A673 (cell line): Measurements from ENCODE around the gene PRR7. TPM values are rescaled to one million over a fixed set of nuclear protein-coding genes. Genes with fewer than 3 reads are reported as not detected.

Source experiments
- BruUV-seq: library from RNA; stranded (reverse); fragments of 400-500 nt; replicated peaks from 2 replicates; lab custom pipeline; 2021; lab: Mats Ljungman, UMichigan
- CTCF ChIA-PET: fragments of 300-600 bp; sonication (Branson Sonifier 250); formaldehyde crosslinking; loops from one replicate; lab custom pipeline; 2022; ENCODE audit warnings: antibody characterized with exemption; lab: Charles Lee
- POLR2A ChIA-PET: fragments of 300-600 bp; sonication (Branson Sonifier 250); formaldehyde crosslinking; loops from one replicate; lab custom pipeline; 2022; ENCODE audit warnings: antibody characterized with exemption; ENCODE audit not compliant: low non-redundant PET; lab: Charles Lee
- DNase-seq: peaks from one replicate; pipeline ENCODE4 v3.0.0-alpha.2; 2015; ENCODE audit warnings: low spot score
- H3K27ac ChIP-seq: fragments of 200-600 bp; sonication (generic); 2 replicates; pipeline ENCODE4 v1.5.1; 2016; ENCODE audit warnings: mixed run types, low read depth, mild to moderate bottlenecking, mixed read lengths, antibody characterized with exemption, low read length; ENCODE audit not compliant: poor library complexity, severe bottlenecking
- H3K27me3 ChIP-seq: fragments of 200-600 bp; sonication (generic); replicated peaks from 2 replicates; pipeline ENCODE4 v1.6.1; 2017; ENCODE audit warnings: mixed run types, low read depth, mild to moderate bottlenecking, mixed read lengths, antibody characterized with exemption, low read length; ENCODE audit not compliant: insufficient read depth, poor library complexity
- H3K36me3 ChIP-seq: fragments of 200-600 bp; sonication (generic); 2 replicates; pipeline ENCODE4 v1.6.1; 2016; ENCODE audit warnings: mixed run types, mild to moderate bottlenecking, mixed read lengths, antibody characterized with exemption, low read length; ENCODE audit not compliant: insufficient read depth, poor library complexity, severe bottlenecking
- H3K4me1 ChIP-seq: fragments of 200-600 bp; sonication (generic); 2 replicates; pipeline ENCODE4 v1.6.1; 2017; ENCODE audit warnings: mixed run types, mild to moderate bottlenecking, mixed read lengths, antibody characterized with exemption, low read length; ENCODE audit not compliant: insufficient read depth, poor library complexity, severe bottlenecking
- H3K4me3 ChIP-seq: fragments of 200-600 bp; sonication (generic); 2 replicates; pipeline ENCODE4 v1.5.1; 2016; ENCODE audit warnings: low read depth, mixed run types, mild to moderate bottlenecking, mixed read lengths, low read length; ENCODE audit not compliant: poor library complexity, severe bottlenecking
- H3K9me3 ChIP-seq: fragments of 200-600 bp; sonication (generic); 2 replicates; pipeline ENCODE4 v1.6.1; 2016; ENCODE audit warnings: mixed run types, low read depth, mild to moderate bottlenecking, mixed read lengths, antibody characterized with exemption, low read length; ENCODE audit not compliant: poor library complexity, severe bottlenecking
- EZH2 ChIP-seq: fragments of 200-600 bp; sonication (generic); IDR thresholded peaks from 2 replicates; pipeline ENCODE4 v1.6.1; 2017; ENCODE audit warnings: borderline replicate concordance, low read depth, mild to moderate bottlenecking, mixed read lengths, antibody characterized with exemption, low read length; ENCODE audit not compliant: poor library complexity, severe bottlenecking
- intact Hi-C: fragments of 100-400 bp; cut with micrococcal nuclease; formaldehyde crosslinking; loops from one replicate; pipeline ENCODE4 v1.10.0; 2022; ENCODE audit not compliant: unreplicated experiment
- total RNA-seq: library from RNA; stranded (reverse); gene quantifications from 2 replicates; pipeline ENCODE4 v1.2.3, GENCODE V29; 2021
- TF ChIP-seq, protein P1 (sequence below): fragments of 300-800, 200-600 bp; sonication (generic); conservative IDR thresholded peaks from 2 replicates; pipeline ENCODE4 v1.5.1; 2017; ENCODE audit warnings: low read depth, mild to moderate bottlenecking, antibody characterized with exemption, low read length, moderate library complexity, mixed read lengths

The PRR7 gene
- total RNA-seq, 1 experiment from 2014 or later: 3.0 TPM

DNA sequence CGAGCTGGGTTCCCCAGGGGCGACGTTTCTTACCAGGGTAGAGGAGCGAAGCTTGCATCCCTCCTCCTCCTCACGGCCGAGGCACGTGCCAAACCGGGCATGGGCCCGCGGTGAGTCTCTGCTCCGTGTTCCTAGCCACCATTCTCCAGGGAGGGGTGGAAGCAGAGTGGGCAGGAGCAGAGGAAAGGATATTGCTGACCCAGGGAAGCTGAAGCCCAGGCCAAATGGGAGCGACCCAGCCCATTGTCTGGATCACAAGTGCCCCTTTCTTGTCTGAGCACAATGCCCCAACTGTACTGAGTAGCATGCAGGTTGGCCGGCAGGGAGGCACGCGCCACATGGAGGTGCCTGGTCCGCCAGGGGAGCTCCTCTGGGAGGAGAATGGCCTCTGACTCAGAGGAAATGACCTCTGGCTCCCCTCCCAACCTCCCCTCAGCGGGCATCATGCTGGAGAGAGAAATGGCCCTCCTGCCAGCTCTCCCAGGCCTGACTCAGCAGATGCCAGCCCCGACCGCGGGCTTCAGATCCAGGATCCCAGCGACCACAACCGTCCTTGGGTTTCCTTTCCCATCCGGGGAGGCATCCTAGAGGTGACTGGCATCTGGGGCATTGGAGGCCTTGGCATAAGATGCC is 1.1 kb downstream of the PRR7 start:
- TF ChIP-seq EZH2: no peak
- TF ChIP-seq, protein P1, sequence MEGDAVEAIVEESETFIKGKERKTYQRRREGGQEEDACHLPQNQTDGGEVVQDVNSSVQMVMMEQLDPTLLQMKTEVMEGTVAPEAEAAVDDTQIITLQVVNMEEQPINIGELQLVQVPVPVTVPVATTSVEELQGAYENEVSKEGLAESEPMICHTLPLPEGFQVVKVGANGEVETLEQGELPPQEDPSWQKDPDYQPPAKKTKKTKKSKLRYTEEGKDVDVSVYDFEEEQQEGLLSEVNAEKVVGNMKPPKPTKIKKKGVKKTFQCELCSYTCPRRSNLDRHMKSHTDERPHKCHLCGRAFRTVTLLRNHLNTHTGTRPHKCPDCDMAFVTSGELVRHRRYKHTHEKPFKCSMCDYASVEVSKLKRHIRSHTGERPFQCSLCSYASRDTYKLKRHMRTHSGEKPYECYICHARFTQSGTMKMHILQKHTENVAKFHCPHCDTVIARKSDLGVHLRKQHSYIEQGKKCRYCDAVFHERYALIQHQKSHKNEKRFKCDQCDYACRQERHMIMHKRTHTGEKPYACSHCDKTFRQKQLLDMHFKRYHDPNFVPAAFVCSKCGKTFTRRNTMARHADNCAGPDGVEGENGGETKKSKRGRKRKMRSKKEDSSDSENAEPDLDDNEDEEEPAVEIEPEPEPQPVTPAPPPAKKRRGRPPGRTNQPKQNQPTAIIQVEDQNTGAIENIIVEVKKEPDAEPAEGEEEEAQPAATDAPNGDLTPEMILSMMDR: no peak
- no peak overlapping the region for H3K4me3 ChIP-seq
- no peak overlapping the region for H3K27ac ChIP-seq
- intact Hi-C loops: loop anchor here (2.0 kb wide), 1 partner anchor 333 kb away; no protein-coding TSS in a partner anchor
- peaks cover 4% of the 10 kb centered on the region for H3K4me1 ChIP-seq
- CTCF ChIA-PET: interaction anchor here (0.7 kb wide), 1 partner anchor 65 kb away, joined by 3 read pairs; no protein-coding TSS in a partner anchor
- H3K27me3 ChIP-seq: no peaks in the 10 kb centered on the region
- H3K9me3 ChIP-seq: no peaks in the 10 kb centered on the region
- no TSS peak for BruUV-seq
- no peaks in the 10 kb centered on the region for H3K36me3 ChIP-seq
- no peak for DNase-seq
- POLR2A ChIA-PET: no interaction called here

DNA sequence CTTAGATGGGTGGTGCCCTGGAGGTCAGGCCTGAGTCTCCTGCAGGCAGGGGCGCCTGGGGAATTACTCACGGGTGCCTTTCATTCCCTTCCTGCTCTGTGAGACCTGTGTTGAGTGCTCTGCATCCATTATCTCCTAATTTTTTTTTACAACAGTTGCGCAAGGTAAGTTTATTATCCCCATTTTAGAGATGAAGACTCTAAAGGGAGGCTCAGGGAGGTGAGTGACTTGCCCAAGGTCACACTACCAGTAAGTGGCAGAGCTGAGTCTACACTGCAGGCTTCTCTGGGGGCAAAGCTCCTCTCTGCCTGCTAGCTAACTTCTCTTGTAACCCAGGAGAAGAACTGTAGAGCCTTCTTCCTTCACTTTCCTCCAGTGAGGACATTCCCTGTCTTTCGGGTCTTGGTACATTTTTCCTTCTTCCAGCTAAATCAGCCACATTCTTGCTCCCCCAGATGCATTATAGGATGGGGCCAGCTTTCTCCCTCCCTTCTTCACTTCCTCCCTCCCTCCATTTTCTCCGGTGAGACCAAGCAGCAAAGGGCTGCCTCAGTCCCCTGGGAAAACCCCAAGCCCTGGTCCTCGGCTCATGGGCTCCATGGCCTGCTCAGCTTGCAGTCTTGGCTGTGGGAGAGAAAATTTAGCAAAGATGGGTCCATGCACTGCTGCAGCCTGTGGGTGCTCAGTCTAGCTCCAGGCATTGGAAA is 1.8 kb downstream of the PRR7 start:
- peaks cover 4% of the 10 kb centered on the region for H3K4me1 ChIP-seq
- H3K27ac ChIP-seq: no peak overlapping the region
- DNase-seq: no peak
- TF ChIP-seq, protein P1: no peak
- TF ChIP-seq EZH2: no peak
- BruUV-seq: no TSS peak
- no peaks in the 10 kb centered on the region for H3K36me3 ChIP-seq
- no peaks in the 10 kb centered on the region for H3K9me3 ChIP-seq
- no peaks in the 10 kb centered on the region for H3K27me3 ChIP-seq
- POLR2A ChIA-PET: no interaction called here
- H3K4me3 ChIP-seq: no peak overlapping the region
- CTCF ChIA-PET: no interaction called here
- intact Hi-C loops: loop anchor here (2.0 kb wide), 1 partner anchor 334 kb away; no protein-coding TSS in a partner anchor

DNA sequence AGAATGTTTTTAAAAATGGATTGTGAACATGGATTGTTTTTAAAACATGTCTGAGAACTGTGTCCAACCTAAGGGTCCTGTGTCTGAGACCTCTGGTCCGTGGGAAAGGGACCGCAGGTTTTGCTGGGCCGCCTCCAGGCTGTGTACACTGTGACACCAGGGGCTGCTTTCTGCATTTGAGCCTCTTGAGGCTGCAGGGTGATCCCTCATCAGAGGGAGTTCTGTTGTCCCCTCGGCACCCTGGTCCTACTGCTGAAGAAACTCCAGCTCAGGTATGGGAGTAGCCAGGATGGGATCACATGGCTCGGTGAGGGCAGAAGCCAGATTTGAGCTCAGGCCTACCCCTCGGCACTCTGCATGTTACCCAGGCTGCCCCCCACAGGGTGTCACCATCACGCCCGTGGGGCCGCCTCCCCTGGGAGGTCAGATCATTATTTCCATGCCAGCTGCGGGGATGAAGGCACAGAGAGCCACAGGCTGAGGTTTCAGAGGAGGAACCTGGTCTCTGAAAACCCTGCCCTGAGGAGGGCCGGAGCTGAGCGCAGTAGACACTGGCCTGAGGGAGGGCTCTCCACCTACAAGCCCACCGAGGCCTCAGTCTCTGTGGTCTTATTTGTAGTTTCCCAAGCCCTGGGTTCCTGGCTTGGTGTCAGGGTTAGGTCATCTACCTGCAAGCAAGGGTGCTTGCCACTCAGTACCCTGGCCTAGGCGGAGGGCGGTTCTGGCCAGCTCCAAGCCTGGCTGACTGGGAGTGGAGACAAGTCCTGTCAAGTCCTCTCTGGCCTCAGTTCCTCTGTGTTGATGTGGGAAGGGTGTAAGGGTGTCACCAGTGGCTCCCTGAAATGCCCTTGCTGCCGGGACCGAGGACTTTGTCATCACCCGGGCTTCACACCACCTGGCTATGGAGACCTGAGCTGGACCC is 2.8 kb downstream of the PRR7 start:
- no TSS peak for BruUV-seq
- intact Hi-C loops: loop anchor here (2.0 kb wide), 1 partner anchor 335 kb away; no protein-coding TSS in a partner anchor
- POLR2A ChIA-PET: no interaction called here

More for the DNA sequence above, 2.8 kb downstream of the PRR7 start:
- TF ChIP-seq EZH2: no peak
- TF ChIP-seq, protein P1: no peak
- Histone ChIP-seq H3K4me1 (peaks cover 10% of the 10 kb centered on the region), H3K27ac (no peak overlapping the region), H3K9me3 (no peaks in the 10 kb centered on the region), H3K27me3 (no peaks in the 10 kb centered on the region), H3K36me3 (no peaks in the 10 kb centered on the region), H3K4me3 (no peak overlapping the region)
- DNase-seq: no peak
- CTCF ChIA-PET: no interaction called here
